Amniotic epithelial cell (primary cell): ENCODE data around the gene CTNNA2.

ENCODE experiments used
- DNase-seq: peaks from one replicate; pipeline ENCODE4 v3.0.0-alpha.2; 2010; ENCODE audit warnings: low read depth

Gene CTNNA2

DNA sequence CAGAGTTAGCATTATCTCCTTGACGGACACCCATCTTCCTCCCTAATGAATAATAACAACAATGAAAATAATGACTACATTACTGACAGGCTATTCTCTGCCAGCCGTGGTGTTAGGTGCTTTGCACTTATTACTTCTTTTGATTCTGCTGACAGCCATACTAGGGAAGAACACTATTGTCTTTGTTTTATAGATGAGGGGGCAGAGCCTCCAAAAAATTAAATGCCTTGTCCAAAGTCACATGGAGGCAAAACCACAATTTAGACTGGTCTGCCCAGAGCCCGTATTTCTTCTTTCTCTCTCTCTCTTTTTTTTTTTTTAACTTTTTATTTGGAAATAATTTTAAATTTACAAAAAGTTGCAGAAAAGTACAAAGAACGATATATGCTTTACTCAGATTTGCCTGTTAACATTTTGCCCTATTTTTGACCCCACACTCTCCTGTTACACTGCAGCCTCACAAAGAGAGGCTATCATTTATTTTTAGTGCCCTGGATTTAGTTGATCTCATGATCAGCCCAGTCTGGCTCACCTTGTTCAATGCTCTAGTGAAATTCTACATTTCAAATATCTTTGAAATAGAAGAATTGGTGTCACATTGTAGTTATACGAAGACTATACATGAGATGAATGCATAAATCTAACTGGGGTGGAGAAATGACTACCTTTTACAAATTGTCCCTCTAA, 422.3 kb downstream of the CTNNA2 start:
- no peak for DNase-seq

- peak; percentile 74 for DNase-seq
These were observed 423.2 kb downstream of the CTNNA2 start for GRCh38 chr2:79935771-79936657.

DNA sequence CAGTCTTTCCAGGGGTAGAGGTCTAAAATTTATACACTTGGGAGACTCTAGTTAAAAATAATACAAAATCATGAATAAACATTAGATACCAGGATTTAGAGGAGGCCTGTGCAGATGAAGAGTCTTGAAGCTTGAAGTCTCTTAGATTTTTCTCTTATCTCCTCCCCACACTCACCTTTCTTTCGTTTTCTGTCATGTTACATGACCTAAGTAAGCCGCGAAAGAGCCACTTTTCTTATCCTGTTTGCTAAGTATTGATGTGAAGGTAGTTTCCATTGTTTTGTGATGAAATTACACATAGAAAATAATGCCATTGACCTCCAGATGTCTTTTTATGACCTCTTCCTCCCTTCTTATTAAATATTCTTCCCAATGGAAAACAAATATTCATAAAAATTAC, 423.9 kb downstream of the CTNNA2 start:
- DNase-seq = no peak

DNA sequence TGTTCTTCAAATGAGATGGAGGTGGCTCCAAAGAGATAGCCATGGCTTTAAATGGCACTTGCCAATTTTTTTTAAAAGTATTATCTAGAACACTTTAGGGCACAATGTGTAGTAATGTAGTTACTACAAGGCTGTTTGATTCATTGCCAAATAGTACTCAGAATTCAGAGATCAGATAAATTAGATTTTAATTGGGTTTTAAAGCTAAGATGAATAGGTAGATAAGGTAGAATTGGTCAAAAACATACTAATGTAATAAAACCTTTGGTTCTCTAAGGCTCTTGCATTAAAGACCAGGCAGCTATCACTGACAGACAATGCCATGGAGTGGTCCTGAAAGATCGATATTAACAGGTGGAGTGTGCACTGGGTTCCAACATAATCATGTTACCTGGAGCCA, 425.8 kb downstream of the CTNNA2 start:
- no peak for DNase-seq

- no peak for DNase-seq
These were observed 427.5 kb downstream of the CTNNA2 start for GRCh38 chr2:79940364-79940763.

GRCh38 chr2:79941179-79941578, 428.3 kb downstream of the CTNNA2 start:
- no peak for DNase-seq

DNA sequence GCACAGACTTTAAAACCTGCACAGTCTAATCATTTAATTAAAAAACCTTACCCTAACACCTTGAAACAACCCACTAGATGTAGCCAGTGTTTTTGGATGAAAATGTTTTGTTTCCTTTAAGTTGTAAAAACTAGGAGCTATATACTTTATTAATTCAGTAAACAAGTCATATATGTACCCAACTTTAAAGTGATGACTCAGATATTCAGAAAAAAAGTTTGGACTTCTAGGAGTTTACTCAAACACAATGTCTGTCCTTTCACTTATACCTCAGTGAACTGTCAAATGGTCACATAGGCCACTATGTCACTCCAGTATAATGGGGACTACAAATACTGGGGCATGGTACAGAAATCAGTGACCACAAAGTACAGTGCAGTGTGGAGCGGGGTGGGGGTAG, 431.4 kb downstream of the CTNNA2 start:
- no peak for DNase-seq

- no peak for DNase-seq
These were observed 433.0 kb downstream of the CTNNA2 start for GRCh38 chr2:79945653-79946445.

GRCh38 chr2:79947751-79948150, 434.9 kb downstream of the CTNNA2 start:
- no peak for DNase-seq

DNA sequence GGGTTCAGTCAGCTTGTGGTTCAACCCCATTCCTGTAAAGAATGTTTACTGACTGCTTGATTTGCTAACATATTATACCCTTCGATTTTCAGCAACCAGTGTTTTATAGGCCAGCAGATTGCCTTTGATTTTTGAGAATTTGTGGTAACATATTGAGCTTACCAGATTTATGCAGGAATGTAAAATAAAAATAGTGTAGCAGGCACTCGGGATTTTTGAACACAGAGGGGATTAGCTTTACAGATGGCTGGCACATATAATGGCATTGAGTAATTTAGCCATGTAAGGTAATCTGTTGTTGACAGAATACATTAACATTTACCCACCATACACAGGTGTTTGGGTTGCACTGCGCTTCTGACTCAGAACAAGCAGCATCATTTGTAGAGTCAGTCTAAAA, 437.7 kb downstream of the CTNNA2 start:
- no peak for DNase-seq

DNA sequence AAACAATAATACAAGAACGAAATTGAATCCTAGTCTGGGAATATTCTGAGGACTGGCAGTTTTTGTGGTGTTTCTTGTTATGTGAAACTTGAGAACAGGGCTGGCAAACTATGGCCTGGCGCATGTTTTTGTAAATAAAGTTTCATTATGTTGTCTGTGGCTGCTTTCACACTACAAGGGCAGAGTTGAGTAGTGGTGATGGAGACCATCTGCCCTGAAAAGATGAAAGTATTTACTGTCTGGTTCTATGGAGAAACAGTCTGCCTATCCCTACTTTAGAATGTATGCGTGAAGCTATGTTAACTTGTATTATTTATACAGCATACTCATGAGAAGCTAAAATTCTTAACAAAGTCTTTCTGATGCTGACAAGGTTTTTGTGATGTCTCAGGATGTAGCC, 439.8 kb downstream of the CTNNA2 start:
- DNase-seq = no peak

DNA sequence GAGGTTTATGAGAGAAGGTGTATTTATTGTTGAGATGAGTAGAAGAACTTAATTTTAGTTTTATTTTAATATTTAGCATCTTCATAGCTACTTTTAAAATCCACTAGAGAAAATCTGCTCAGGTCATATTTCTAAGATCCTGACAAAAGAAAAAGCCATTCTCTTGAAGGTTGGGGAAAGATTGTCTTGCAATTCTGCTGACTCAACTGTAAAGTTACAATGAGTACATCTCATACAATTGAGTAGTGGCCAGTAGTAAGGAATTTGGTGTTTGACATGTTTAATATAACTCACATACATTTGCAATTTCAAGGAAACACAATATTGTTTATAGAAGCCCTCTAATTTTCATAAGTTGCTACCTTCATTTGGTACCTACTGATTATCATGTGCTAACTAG, 447.2 kb downstream of the CTNNA2 start:
- DNase-seq = no peak

DNA sequence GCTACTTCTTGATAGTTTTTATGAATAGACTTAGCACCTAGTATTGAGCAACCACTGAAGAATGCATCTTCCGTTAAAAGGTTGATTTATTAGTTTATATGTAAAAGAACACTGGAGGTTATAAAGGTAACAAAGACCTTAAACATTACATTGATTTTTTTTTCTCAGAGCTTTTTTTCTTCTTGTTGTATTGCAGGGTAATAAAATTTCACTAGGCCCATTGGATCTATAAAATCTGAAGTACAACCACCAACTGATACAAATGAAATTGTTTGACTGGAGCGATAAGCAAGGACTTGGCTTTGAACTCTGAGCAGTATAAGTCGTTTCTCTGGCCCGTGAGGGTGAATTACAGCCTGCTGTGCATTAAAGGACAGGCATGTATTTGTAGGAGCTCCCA, 447.7 kb downstream of the CTNNA2 start:
- DNase-seq = no peak

GRCh38 chr2:79964966-79965365, 452.1 kb downstream of the CTNNA2 start:
- no peak for DNase-seq

DNA sequence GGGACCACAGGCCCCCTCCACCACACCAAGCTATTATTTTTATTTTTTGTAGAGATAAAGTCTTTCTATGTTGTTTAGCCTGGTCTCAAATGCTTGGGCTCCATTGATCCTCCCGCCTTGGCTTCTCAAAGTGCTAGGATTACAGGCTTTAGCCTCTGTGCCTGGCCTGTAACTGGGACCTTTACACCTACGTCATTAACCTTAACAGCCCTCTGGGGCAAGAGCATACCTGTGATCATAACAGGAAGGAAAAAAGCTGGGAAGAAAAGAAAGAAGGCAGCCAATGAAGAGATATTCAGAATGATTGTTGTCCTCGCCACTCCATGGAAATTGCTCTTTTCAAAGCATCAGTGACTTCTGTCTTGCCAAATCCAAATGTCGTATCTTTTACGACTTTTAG, 453.5 kb downstream of the CTNNA2 start:
- no peak for DNase-seq

GRCh38 chr2:79966882-79967281, 454.0 kb downstream of the CTNNA2 start:
- DNase-seq = no peak

DNA sequence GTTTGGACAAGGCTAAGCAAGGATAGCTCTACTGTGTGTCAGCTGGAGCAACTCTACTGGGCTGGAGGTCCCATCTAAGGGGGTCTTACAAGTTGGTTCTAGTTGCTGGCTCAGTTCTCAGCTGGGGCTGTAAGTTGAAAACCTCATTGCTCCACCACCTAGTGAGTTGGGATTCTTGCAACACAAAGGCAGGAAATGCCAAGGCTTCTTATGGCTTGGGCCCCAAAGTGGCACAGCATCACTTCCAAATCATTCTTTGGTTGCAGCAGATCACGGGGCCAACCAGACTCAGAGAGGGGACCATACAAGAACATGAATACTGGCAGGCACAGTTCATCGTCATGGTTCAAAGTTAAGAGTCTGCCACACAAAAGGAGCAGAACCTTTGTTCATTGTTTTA, 459.0 kb downstream of the CTNNA2 start:
- peak; percentile 41 for DNase-seq

GRCh38 chr2:79972661-79973060, 459.8 kb downstream of the CTNNA2 start:
- DNase-seq = no peak

DNA sequence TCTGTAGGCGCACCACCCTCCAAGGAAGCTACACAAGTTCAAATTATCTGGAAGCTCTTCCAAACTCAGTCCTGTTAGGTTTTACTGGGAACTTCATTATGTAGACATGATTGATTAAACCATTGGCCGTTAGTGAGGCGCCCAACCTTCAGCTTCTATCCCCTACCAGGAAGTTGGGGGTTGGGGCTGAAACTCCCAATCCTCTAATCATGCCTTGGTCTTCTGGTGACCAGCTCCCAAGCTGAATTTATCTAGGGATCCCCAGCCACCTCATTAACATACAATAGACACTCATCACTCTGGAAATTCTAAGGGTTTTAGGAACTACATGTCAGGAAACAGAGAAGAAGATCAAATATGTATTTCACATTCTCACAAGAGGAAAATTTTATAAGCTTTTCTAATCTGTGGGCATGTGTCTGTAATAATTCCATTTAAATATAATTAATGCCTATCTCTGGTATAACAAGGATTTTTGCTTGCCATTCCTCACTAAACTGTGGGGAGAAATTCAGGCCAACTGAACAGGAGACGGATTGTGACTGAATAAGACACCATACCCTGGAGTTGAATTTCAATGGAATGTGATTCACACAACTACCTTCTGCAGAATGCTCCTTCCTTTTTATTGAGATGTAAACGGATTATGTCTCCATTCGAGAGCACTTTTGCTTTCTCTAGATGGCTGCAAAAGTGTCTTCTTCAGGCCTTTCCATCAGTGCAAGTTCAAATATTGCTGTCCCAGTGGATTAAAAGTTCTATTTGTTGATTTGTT, 463.1 kb downstream of the CTNNA2 start:
- no peak for DNase-seq

DNA sequence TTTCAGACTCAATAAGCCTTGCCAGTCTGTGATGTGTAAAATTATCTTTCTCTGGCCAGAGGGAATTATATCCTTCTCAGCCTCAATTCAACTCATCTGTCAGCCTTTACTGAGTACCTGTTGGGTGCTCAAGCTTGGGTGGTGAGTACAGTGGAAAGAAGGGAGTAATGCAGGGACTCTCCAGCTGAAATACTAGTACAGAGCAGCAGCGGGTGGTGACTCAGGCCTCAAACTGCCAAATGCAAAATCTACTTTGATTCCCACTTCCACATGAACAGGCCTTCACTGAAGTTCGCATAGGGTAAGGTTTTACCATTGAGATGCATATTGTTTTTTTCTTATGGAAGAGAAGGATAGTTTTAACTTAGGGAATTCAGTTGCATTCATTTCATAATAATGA, 464.9 kb downstream of the CTNNA2 start:
- no peak for DNase-seq

GRCh38 chr2:79980116-79980515, 467.3 kb downstream of the CTNNA2 start:
- DNase-seq = no peak

DNA sequence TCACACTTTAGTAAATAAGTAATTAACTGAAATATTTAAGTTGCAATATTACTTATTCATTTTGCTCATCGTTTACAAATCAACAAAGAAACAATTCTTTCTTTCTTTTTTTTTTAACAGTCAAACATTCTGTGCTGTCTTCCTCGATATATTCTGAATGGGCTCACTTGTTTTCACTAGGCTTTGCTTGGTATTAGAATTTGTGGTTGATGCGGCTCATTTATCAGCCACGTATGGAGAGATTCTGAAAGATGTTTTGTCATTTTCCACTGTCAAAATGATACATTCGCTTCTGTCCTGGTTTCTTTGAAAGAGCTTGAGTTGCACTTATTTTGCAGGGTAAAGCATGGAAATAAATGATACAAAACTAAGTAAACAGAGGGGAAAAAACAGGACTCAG, 468.0 kb downstream of the CTNNA2 start:
- no peak for DNase-seq
